Frontal cortex (tissue), 4 donors: ENCODE results near the gene ASXL1. TPM values are rescaled to one million over a fixed set of nuclear protein-coding genes. Genes with fewer than 3 reads are reported as not detected.

Experiments
- DNase-seq, 2 donors: peaks; one replicate each; pipeline ENCODE4 v3.0.0; 2012; ENCODE audit warnings: low spot score in 2 of 2
- FAIRE-seq: peaks from 2 replicates; lab custom pipeline; 2012; peaks lifted over from hg19 to GRCh38; lab: Jason Lieb, UNC
- total RNA-seq: library from RNA; depleted of rRNA; stranded (reverse); fragments of >200 nt; gene quantifications from one replicate; pipeline ENCODE4 v1.2.3, GENCODE V29; 2014
- donor health status: control.
- donor health status: control.
- donor health status: control.

ASXL1 gene
- total RNA-seq, 1 donor from 2014 or later = 64.8 TPM

- no peak for FAIRE-seq
- no peak for DNase-seq
Measured at GRCh38 chr20:32449057-32449889, 91.1 kb downstream of the ASXL1 start.

- FAIRE-seq (no peak), DNase-seq (no peak)
Measured at GRCh38 chr20:32449890-32450401, 91.8 kb downstream of the ASXL1 start.

- FAIRE-seq = no peak
- DNase-seq = no peak
Measured at GRCh38 chr20:32450484-32451061, 92.4 kb downstream of the ASXL1 start.

- DNase-seq (no peak), FAIRE-seq (no peak)
Measured at GRCh38 chr20:32451340-32451681, 93.2 kb downstream of the ASXL1 start.

GRCh38 chr20:32451682-32452461, 93.7 kb downstream of the ASXL1 start:
- no peak for FAIRE-seq
- no peak for DNase-seq

GRCh38 chr20:32452776-32453466, 94.8 kb downstream of the ASXL1 start:
- FAIRE-seq = no peak
- no peak for DNase-seq

GRCh38 chr20:32453467-32454163, 95.5 kb downstream of the ASXL1 start:
- DNase-seq = no peak
- no peak for FAIRE-seq

GRCh38 chr20:32454164-32455145, 96.3 kb downstream of the ASXL1 start:
- no peak for DNase-seq
- no peak for FAIRE-seq

GRCh38 chr20:32455171-32455900, 97.2 kb downstream of the ASXL1 start:
- FAIRE-seq (no peak), DNase-seq (no peak)

- FAIRE-seq (no peak), DNase-seq (no peak)
Measured at GRCh38 chr20:32455901-32456701, 98.0 kb downstream of the ASXL1 start.

GRCh38 chr20:32456869-32457478, 98.8 kb downstream of the ASXL1 start:
- DNase-seq (peak; percentile 82 to 85), FAIRE-seq (no peak)

- no peak for FAIRE-seq
- DNase-seq = peak; percentile 91 to 96
Measured at GRCh38 chr20:32457479-32457986, 99.4 kb downstream of the ASXL1 start.

- no peak for DNase-seq
- no peak for FAIRE-seq
Measured at GRCh38 chr20:32458061-32458836, 100.1 kb downstream of the ASXL1 start.

- no peak for FAIRE-seq
- no peak for DNase-seq
Measured at GRCh38 chr20:32458837-32459220, 100.7 kb downstream of the ASXL1 start.

GRCh38 chr20:32460231-32460630, 102.1 kb downstream of the ASXL1 start:
- DNase-seq (no peak), FAIRE-seq (no peak)
